HepG2 (cell line): Measurements from ENCODE around the gene TGFBR1. TPM values are rescaled to one million over a fixed set of nuclear protein-coding genes. Genes with fewer than 3 reads are reported as not detected.

Experiments used
- CHD4 ChIP-seq: fragments of 200-600 bp; sonication (generic); IDR thresholded peaks from 2 replicates; pipeline ENCODE4 v1.7.0; 2017; ENCODE audit warnings: mild to moderate bottlenecking, low read length, borderline replicate concordance
- FOXA1 ChIP-seq, 2 experiments: fragments of 450-650 bp in 1 of 2; sonication (generic) in 1 of 2; formaldehyde crosslinking in 1 of 2; IDR thresholded peaks; 2 replicates each; pipeline versions ENCODE4 v1.4.0 to v1.6.1; 2016 to 2020; ENCODE audit warnings: missing genetic modification reagents in 1 of 2
- NR2C2 ChIP-seq: sonication (generic); formaldehyde crosslinking; IDR thresholded peaks from 2 replicates; pipeline ENCODE4 v1.4.0; 2020; ENCODE audit warnings: missing genetic modification reagents, mild to moderate bottlenecking, moderate library complexity, borderline replicate concordance
- PCBP1 ChIP-seq: fragments of 200-400 bp; formaldehyde crosslinking; IDR thresholded peaks from 2 replicates; pipeline ENCODE4 v1.6.1; 2017; ENCODE audit warnings: mild to moderate bottlenecking, low read depth, low read length, borderline replicate concordance
- RBFOX2 ChIP-seq: fragments of 200-400 bp; formaldehyde crosslinking; IDR thresholded peaks from 2 replicates; pipeline ENCODE4 v1.6.1; 2017; ENCODE audit warnings: low read depth, mild to moderate bottlenecking, low read length
- SMARCC2 ChIP-seq: fragments of 450-650 bp; IDR thresholded peaks from 2 replicates; pipeline ENCODE4 v1.6.1; 2017; ENCODE audit warnings: antibody characterized with exemption, mild to moderate bottlenecking
- SNAPC2 ChIP-seq: sonication (generic); formaldehyde crosslinking; IDR thresholded peaks from 2 replicates; pipeline ENCODE4 v1.8.1; 2022; ENCODE audit warnings: mild to moderate bottlenecking, missing genetic modification reagents
- THYN1 ChIP-seq: sonication (generic); formaldehyde crosslinking; IDR thresholded peaks from 2 replicates; pipeline ENCODE4 v1.8.1; 2023; ENCODE audit warnings: low read depth, mild to moderate bottlenecking, moderate library complexity, missing genetic modification reagents, borderline replicate concordance
- ZFP1 ChIP-seq: IDR thresholded peaks from 2 replicates; pipeline ENCODE4 v1.6.1; 2016
- ZFP36 ChIP-seq: fragments of 150-350 bp; IDR thresholded peaks from 2 replicates; pipeline ENCODE4 v1.6.1; 2018; ENCODE audit warnings: borderline replicate concordance, low read length, low read depth; ENCODE audit not compliant: partially characterized antibody
- ZNF430 ChIP-seq: sonication (generic); formaldehyde crosslinking; IDR thresholded peaks from 2 replicates; pipeline ENCODE4 v1.9.0; 2021; ENCODE audit warnings: mild to moderate bottlenecking, missing genetic modification reagents
- ZNF564 ChIP-seq: sonication (generic); formaldehyde crosslinking; IDR thresholded peaks from 2 replicates; pipeline ENCODE4 v1.8.1; 2023; ENCODE audit warnings: mild to moderate bottlenecking, missing genetic modification reagents
- ZSCAN25 ChIP-seq: sonication (generic); formaldehyde crosslinking; IDR thresholded peaks from 2 replicates; pipeline ENCODE4 v1.8.0; 2022; ENCODE audit warnings: mild to moderate bottlenecking, missing genetic modification reagents
- polyA plus RNA-seq, 8 experiments: library from polyadenylated mRNA; depleted of rRNA in 3 of 8; stranded (reverse) in 7 of 8; unstranded in 1 of 8; fragments of >200 nt; fragmentation: Illumina TruSeq in 4 of 8; extraction: Trizol in 4 of 8; gene quantifications; 2 replicates each; pipeline versions ENCODE4 v1.2.1 to v1.2.3, GENCODE V29; 2011 to 2016; ENCODE audit warnings: low read depth in 4 of 8, missing spikeins in 1 of 8, mixed read lengths in 1 of 8; ENCODE audit not compliant: insufficient read depth in 1 of 8
- total RNA-seq, 5 experiments: library from RNA; depleted of rRNA; stranded (reverse); fragments of >200 nt; fragmentation: Illumina TruSeq; extraction: Trizol; gene quantifications; 2 replicates each; pipeline ENCODE4 v1.2.3, GENCODE V29; 2016; ENCODE audit warnings: low read depth in 1 of 5
- TF ChIP-seq, protein P1 (sequence below): sonication (generic); formaldehyde crosslinking; IDR thresholded peaks from 2 replicates; pipeline ENCODE4 v1.8.0; 2022; ENCODE audit warnings: low read depth, missing genetic modification reagents
- TF ChIP-seq, protein P2 (sequence below): sonication (generic); formaldehyde crosslinking; IDR thresholded peaks from 2 replicates; pipeline ENCODE4 v1.8.1; 2023; ENCODE audit warnings: mild to moderate bottlenecking, moderate library complexity, missing genetic modification reagents
- TF ChIP-seq, protein P3 (sequence below): sonication (generic); formaldehyde crosslinking; IDR thresholded peaks from 2 replicates; pipeline ENCODE4 v1.4.0; 2020; ENCODE audit warnings: missing genetic modification reagents
- TF ChIP-seq, protein P4 (sequence below): sonication (generic); formaldehyde crosslinking; IDR thresholded peaks from 2 replicates; pipeline ENCODE4 v1.5.0; 2020; ENCODE audit warnings: mild to moderate bottlenecking, missing genetic modification reagents
- TF ChIP-seq, protein P5 (sequence below): sonication (generic); formaldehyde crosslinking; IDR thresholded peaks from 2 replicates; pipeline ENCODE4 v1.8.0; 2022; ENCODE audit warnings: mild to moderate bottlenecking, missing genetic modification reagents, borderline replicate concordance
- TF ChIP-seq, protein P6 (sequence below): sonication (generic); formaldehyde crosslinking; IDR thresholded peaks from 2 replicates; pipeline ENCODE4 v1.5.0; 2020; ENCODE audit warnings: missing genetic modification reagents, mild to moderate bottlenecking, borderline replicate concordance

Gene TGFBR1
- total and polyA plus RNA-seq, 2 of the 13 experiments (the other 11 are each of a cell fraction or from before 2014, with no cell fraction given), result 16.8 to 23.9 TPM

DNA sequence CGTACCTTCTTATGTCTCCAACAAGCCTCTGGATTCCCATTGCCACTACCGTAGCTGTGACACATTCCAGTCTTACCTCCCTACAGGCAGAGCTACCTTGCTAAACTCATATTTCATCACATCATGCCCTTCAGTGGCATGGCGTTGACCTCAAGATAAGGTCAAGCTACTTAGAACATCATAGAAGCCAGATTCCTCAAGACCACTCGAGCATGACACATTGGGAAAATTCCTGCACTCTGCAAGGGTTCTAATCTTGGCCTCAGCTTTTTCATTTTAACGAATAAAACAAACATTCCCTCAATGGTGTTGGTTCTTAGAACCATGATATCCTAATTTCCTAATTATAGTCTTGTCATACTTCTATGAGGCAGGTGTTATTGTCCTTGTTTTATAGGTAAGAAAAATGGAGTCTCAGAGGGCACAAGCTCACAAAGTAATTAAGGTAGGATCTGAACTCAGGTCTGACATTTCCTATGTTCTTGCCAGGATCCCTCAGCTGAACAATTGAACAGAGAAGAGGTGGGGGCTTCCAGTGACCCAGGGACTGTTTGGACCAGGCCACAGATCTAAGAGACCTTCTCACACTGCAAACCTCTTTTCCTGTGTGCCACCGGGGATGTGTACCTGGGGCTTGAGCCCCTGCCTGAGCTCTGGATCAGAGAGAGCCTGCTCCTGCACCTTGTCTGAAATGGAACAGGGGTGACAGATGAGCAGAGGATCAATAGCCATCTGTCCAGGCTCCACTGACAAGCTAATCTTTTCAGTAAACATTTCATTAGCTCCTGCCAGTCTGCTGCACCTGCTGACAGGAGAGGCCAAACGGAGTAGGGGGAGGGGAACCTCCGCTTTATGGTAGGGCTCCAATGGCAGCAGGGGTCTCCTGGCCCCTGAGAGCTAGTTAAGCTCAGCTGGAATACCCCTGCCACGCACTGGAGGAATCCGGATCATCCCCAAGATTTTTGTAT lies 67.5 kb downstream of the TGFBR1 start (continued):
- TF ChIP-seq, protein P1, sequence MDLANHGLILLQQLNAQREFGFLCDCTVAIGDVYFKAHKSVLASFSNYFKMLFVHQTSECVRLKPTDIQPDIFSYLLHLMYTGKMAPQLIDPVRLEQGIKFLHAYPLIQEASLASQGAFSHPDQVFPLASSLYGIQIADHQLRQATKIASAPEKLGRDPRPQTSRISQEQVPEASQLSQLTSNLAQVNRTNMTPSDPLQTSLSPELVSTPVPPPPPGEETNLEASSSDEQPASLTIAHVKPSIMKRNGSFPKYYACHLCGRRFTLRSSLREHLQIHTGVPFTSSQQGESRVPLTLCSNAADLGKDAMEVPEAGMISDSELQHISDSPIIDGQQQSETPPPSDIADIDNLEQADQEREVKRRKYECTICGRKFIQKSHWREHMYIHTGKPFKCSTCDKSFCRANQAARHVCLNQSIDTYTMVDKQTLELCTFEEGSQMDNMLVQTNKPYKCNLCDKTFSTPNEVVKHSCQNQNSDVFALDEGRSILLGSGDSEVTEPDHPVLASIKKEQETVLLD, result no peak
- peak; percentile 53; the same call in 1 of the 2 replicates for TF ChIP-seq ZSCAN25 (CRISPR knock-in tag)
- TF ChIP-seq, protein P2, sequence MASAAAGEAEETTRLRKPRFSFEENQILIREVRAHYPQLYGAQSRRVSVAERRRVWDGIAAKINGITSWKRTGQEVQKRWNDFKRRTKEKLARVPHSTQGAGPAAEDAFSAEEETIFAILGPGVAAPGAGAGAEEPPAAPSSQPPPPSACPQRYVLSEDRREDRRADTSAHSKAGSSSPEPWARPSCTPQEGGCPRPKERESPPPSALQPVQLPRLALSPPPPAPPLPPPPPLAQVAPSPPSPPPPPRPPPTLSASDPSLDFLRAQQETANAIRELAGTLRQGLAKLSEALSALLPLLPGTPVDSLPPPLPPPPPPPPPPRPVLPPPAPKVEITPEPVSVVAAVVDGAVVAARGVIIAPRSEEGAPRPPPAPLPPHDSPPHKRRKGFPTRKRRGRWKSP (CRISPR knock-in tag), result no peak
- no peak for TF ChIP-seq PCBP1
- TF ChIP-seq FOXA1 (IDR thresholded peaks at IDR 0.05), result no peak
- peak; percentile 84 for TF ChIP-seq FOXA1 (CRISPR knock-in tag; IDR thresholded peaks at IDR 0.05)
- TF ChIP-seq RBFOX2, result no peak
- no peak for TF ChIP-seq ZFP1 (CRISPR knock-in tag)
- TF ChIP-seq, protein P3, sequence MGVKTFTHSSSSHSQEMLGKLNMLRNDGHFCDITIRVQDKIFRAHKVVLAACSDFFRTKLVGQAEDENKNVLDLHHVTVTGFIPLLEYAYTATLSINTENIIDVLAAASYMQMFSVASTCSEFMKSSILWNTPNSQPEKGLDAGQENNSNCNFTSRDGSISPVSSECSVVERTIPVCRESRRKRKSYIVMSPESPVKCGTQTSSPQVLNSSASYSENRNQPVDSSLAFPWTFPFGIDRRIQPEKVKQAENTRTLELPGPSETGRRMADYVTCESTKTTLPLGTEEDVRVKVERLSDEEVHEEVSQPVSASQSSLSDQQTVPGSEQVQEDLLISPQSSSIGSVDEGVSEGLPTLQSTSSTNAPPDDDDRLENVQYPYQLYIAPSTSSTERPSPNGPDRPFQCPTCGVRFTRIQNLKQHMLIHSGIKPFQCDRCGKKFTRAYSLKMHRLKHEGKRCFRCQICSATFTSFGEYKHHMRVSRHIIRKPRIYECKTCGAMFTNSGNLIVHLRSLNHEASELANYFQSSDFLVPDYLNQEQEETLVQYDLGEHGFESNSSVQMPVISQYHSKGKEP (CRISPR knock-in tag), result no peak
- no peak for TF ChIP-seq SMARCC2
- TF ChIP-seq CHD4, result peak; percentile 77; the same call in 1 of the 2 replicates
- TF ChIP-seq ZNF430 (CRISPR knock-in tag), result no peak; the same call in 1 of the 2 replicates
- TF ChIP-seq THYN1 (CRISPR knock-in tag), result no peak
- TF ChIP-seq ZNF564, result no peak
- TF ChIP-seq, protein P4, sequence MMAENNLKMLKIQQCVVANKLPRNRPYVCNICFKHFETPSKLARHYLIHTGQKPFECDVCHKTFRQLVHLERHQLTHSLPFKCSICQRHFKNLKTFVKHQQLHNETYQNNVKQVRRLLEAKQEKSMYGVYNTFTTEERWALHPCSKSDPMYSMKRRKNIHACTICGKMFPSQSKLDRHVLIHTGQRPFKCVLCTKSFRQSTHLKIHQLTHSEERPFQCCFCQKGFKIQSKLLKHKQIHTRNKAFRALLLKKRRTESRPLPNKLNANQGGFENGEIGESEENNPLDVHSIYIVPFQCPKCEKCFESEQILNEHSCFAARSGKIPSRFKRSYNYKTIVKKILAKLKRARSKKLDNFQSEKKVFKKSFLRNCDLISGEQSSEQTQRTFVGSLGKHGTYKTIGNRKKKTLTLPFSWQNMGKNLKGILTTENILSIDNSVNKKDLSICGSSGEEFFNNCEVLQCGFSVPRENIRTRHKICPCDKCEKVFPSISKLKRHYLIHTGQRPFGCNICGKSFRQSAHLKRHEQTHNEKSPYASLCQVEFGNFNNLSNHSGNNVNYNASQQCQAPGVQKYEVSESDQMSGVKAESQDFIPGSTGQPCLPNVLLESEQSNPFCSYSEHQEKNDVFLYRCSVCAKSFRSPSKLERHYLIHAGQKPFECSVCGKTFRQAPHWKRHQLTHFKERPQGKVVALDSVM (CRISPR knock-in tag), result no peak
- TF ChIP-seq, protein P5, sequence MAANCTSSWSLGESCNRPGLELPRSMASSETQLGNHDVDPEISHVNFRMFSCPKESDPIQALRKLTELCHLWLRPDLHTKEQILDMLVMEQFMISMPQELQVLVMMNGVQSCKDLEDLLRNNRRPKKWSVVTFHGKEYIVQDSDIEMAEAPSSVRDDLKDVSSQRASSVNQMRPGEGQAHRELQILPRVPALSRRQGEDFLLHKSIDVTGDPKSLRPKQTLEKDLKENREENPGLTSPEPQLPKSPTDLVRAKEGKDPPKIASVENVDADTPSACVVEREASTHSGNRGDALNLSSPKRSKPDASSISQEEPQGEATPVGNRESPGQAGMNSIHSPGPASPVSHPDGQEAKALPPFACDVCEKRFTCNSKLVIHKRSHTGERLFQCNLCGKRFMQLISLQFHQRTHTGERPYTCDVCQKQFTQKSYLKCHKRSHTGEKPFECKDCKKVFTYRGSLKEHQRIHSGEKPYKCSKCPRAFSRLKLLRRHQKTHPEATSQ (CRISPR knock-in tag), result no peak
- TF ChIP-seq, protein P6, sequence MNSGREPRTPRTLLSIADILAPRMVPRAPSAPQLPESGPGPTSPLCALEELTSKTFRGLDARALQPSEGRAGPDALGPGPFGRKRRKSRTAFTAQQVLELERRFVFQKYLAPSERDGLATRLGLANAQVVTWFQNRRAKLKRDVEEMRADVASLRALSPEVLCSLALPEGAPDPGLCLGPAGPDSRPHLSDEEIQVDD (CRISPR knock-in tag), result no peak
- TF ChIP-seq SNAPC2 (CRISPR knock-in tag), result no peak
- TF ChIP-seq NR2C2 (CRISPR knock-in tag), result peak; percentile 36; the same call in 1 of the 2 replicates
- no peak for TF ChIP-seq ZFP36
